Epithelial cell of esophagus (primary cell): Measurements from ENCODE around the gene CPSF3.
A peak's percentile ranks its signal among the peaks of the same experiment; 100 is the strongest.

Experiments used
- DNase-seq: peaks from one replicate; pipeline ENCODE4 v3.0.0; 2010; ENCODE audit warnings: low read depth
- H3K4me3 ChIP-seq: 2 replicates; pipeline ENCODE4 v1.5.1; 2011; ENCODE audit warnings: mild to moderate bottlenecking, low read length, control low read depth
- CTCF ChIP-seq: IDR thresholded peaks from 2 replicates; pipeline ENCODE4 v1.5.1; 2011; ENCODE audit warnings: low read depth, mild to moderate bottlenecking, low read length, control low read depth, inconsistent platforms; ENCODE audit not compliant: insufficient read depth; ENCODE audit errors: missing control alignments

Gene CPSF3

DNA sequence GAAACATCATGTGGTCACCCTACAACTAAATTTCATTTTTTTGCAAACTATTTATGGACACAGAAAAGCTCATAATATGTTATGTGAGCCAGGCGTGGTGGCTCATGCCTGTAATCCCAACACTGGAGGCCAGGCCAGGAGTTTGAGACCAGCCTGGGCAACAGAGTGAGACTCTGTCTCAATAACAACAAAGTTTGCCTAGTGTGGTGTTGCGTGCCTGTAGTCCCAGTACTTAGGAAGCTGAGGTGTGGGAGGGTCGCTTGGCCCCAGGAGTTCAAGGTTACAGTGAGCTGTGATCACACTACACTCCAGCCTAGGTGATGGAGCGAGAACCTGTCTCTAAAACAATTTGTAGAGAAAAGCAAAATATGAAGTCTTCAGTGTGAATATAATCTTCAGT is 56.7 kb downstream of the CPSF3 start:
- H3K4me3 ChIP-seq, result no peak overlapping the region
- no peak for DNase-seq
- TF ChIP-seq CTCF, result no peak

DNA sequence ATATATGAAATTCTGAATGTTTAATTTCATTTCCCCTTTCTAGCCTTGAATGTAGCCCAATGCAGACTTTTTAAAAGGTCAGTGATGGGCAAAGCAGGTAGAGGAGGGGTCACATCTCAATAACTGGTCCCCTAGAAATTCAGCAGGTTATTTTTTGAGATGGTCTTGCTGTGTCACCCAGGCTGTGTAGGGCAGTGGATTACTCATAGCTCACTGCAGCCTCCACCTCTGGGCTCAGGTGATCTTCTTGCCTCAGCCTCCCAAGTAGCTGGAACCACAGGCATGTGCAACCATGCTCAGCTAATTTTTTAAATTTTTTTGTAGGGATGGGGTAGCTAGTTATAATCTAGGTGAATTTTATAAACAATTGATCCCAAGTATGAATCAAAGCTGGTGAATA is 59.7 kb downstream of the CPSF3 start:
- TF ChIP-seq CTCF, result no peak
- peak; percentile 28 for DNase-seq
- H3K4me3 ChIP-seq, result no peak overlapping the region

DNA sequence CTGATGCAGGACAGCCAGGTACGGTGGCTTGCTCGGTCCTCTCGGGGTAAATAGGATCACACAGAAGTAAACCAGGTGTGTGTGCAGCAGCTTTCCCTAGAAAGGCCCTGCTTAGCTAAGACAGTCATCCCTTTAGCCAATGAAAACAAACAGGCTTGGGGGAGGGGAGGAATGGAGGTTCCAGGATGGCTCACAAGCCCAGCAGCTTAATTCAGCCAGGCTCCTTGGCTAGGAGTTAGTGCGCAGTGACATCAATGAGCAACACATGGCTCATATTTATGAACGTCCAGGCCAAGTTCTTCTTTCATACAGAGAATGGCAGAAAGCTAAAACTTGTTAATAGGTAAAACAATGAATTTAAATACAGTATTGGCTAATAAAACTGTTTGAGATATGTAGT is 61.1 kb downstream of the CPSF3 start:
- DNase-seq, result no peak
- no peak for TF ChIP-seq CTCF
- H3K4me3 ChIP-seq, result no peak overlapping the region

DNA sequence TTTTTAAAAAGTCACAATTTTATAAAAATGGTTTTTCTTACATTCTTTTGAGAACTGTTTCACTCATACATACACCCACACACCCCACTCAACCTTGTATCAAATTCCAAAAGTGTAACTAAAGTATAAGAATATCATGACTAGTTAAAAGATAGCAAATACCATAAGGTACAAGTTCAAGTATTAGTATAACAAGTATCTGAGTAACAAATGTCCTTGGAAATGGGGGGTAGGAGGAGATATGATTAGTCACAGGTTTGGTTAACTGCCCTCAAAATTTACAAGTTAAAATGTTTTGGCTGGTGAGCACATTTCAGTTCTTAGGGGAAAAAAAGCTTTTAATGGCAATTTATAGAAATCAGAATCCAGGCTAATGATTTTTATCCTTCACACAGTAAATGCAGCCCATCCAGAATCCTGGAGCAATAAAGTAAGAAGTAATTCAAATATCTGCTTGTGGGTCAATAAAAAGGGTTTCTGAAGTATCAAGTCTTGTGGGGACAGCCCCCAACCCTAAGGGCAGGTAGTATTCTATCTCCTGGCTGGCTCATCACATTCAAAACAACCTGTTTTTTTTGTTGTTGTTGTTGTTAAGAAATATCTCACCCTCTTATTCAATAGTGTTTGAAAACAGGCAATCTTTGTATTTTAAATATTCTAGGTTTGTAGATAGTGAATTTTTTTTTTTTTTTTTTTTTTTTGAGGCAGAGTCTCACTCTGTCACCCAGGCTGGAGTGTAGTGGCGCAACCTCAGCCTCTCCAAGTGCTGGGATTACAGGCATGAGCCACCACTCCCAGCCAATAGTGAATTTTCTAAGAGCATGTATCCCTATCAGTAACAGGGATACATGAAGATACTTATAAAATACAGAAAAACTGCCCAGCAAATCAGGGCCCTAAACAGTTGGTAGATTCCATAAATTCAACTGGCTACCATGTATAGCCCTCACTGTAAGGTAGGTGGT is 65.4 kb downstream of the CPSF3 start:
- no peak for DNase-seq
- no peak for TF ChIP-seq CTCF
- no peak overlapping the region for H3K4me3 ChIP-seq

DNA sequence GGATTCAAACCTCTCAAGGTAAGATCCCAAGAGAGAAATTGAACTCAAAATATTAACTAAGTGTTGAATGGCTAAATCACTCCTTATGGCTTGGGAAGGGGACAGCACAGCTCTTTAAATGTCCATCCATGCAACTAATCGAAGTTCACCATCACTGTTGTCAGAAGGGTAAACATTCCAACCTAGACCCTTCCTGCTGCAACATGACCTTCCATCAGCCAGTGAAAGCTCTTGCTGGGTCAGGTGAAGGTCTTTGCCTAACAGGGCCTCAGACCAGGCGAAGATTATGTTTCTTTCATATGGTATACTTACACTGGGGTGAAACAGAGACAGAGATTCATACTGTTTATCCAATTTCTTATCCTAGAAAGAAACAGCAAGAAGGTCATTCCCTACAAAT is 67.3 kb downstream of the CPSF3 start:
- H3K4me3 ChIP-seq, result no peak overlapping the region
- no peak for TF ChIP-seq CTCF
- DNase-seq, result no peak

DNA sequence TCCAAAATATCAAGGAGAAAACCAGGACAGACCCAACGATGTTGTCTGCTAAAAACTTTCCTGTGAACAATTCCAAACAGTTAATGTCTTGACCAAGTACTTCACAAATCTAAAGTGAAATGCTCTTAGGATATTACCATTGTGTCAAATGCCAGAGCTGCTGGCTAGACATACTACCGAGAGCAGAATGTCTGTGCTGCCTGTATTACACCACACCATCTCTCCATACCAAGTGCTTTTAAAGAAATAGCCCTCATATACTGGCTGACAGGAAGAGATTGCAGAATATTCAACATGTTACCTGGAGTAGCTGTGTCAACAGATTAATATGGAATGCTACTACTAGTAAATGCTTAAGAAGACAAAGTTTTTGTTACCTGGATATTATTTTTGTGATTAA is 69.5 kb downstream of the CPSF3 start:
- no peak overlapping the region for H3K4me3 ChIP-seq
- TF ChIP-seq CTCF, result no peak
- no peak for DNase-seq

DNA sequence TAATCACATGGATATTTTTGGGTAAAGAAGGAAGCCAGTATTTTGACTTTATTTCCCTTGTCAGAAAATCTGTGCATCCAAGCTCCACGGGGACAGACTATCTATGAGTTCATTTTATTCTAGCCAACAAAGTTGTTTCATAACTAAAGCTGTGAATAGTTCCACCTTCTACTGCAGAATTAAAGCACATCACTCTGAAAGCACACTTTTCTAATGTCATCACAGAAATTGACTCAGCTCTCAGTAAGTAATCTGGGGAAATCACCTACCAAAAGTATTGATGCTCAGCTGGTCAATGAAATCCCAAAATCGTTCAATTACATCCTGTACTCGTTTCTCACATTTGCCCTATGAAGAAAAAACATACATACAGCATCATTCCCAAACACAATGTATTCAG is 70.0 kb downstream of the CPSF3 start:
- no peak for TF ChIP-seq CTCF
- DNase-seq, result no peak
- no peak overlapping the region for H3K4me3 ChIP-seq
